Measurements from ENCODE around the gene SAXO2.
"Not testable (repeated sequence)": the region's sequence is repeated elsewhere in the genome, so short reads cannot be mapped to it uniquely, and the experiment has no call there.

DNA sequence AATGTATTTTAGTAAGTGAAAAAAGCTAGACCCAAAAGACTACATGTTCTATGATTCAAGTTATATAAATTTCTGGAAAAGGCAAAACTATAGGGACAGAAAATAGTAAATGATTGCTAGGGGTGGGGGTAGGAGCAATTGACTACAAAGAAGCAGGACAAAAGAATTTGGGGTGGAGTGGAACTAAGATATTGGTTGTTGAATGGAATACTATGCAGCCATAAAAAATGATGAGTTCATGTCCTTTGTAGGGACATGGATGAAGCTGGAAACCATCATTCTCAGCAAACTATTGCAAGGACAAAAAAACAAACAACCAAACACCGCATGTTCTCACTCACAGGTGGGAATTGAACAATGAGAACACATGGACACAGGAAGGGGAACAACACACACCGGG lies 25.6 kb downstream of the SAXO2 start:
- not testable (repeated sequence) for TF ChIP-seq POLR2A (IDR thresholded peaks at IDR 0.05)
- TF ChIP-seq, protein P1, sequence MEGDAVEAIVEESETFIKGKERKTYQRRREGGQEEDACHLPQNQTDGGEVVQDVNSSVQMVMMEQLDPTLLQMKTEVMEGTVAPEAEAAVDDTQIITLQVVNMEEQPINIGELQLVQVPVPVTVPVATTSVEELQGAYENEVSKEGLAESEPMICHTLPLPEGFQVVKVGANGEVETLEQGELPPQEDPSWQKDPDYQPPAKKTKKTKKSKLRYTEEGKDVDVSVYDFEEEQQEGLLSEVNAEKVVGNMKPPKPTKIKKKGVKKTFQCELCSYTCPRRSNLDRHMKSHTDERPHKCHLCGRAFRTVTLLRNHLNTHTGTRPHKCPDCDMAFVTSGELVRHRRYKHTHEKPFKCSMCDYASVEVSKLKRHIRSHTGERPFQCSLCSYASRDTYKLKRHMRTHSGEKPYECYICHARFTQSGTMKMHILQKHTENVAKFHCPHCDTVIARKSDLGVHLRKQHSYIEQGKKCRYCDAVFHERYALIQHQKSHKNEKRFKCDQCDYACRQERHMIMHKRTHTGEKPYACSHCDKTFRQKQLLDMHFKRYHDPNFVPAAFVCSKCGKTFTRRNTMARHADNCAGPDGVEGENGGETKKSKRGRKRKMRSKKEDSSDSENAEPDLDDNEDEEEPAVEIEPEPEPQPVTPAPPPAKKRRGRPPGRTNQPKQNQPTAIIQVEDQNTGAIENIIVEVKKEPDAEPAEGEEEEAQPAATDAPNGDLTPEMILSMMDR (IDR thresholded peaks at IDR 0.05), result not testable (repeated sequence)

Measured in lower leg skin (tissue), 3 donors.